Hematopoietic multipotent progenitor cell treated with erythropoietin and hydrocortisone succinate and interleukin-3 and kit ligand, for 6 days (in vitro differentiated cells): ENCODE data around the gene GRAMD2A.

ENCODE experiments used
- DNase-seq: peaks from one replicate; pipeline ENCODE4 v3.0.0-alpha.2; 2015

GRAMD2A gene

DNA sequence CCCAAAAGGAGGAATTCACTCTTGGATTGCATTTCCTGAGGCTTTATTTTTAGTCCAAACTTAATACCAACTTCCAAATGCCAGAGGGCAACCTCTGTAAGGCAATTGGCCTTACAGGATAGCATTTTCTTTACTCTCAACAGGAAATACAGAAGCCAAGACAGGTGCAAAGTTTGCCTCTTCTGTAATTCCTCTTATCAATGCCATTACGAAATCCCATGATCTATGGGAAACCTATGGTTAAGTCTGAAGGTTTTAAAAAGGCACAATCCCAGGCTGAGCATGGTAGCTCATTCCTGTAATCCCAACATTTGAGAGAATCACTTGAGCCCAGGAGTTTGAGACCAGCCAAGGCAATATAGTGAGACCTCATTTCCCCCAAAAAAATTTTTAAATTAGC lies 18.5 kb upstream of the GRAMD2A start:
- DNase-seq: no peak

DNA sequence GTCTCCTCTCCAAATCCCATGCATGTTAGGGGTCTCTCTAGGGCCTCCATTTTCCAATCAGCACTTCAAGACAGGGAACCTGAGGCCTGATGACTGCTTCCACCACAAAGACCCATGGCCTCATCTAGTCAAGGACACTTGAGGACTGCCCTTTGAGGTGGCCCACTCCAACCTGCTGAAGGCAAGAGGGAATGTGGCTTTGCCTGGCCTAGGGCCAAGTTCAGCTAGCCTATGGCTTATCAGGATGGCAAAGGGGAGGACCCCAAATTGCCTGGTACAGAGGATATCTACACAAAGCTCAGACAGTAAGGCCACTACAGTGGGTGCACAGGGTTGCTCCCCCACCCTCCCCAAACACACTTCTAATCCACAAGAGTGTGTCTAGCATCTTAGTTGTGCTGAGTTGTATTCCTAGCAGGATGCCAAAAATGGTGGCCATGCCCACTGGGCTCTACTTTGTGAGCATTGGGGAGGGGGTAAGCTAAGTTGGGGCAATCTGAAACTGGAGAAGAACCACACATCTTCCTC lies 10.0 kb upstream of the GRAMD2A start:
- DNase-seq: peak; percentile 35

GRCh38 chr15:72206677-72207000 lies 9.1 kb upstream of the GRAMD2A start:
- no peak for DNase-seq

GRCh38 chr15:72205896-72206676 lies 8.5 kb upstream of the GRAMD2A start:
- no peak for DNase-seq

- DNase-seq: no peak
These were observed 7.7 kb upstream of the GRAMD2A start for GRCh38 chr15:72205273-72205672.

- no peak for DNase-seq
These were observed 5.9 kb upstream of the GRAMD2A start for GRCh38 chr15:72203507-72203837.

- no peak for DNase-seq
These were observed 5.4 kb upstream of the GRAMD2A start for GRCh38 chr15:72202801-72203506.

DNA sequence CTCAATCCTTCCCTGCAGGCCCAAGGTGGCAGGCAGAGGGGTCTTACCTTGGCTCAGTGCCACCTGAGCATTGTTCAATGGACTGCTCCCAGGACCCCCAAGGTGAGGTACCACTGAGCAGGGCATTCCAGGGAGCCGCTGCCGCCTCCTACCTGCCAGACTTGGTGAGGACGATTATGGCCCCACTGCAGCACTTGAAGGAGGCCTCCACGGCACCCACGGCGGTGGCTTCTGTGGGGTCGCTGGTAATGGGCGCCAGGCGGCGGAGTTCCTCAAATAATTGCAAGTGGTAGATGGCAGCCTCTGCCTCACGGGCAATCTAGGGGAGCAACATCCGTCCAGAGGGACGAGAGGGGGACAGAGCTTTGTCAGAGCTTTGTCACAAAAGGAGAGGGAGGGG lies 4.7 kb upstream of the GRAMD2A start:
- no peak for DNase-seq

DNA sequence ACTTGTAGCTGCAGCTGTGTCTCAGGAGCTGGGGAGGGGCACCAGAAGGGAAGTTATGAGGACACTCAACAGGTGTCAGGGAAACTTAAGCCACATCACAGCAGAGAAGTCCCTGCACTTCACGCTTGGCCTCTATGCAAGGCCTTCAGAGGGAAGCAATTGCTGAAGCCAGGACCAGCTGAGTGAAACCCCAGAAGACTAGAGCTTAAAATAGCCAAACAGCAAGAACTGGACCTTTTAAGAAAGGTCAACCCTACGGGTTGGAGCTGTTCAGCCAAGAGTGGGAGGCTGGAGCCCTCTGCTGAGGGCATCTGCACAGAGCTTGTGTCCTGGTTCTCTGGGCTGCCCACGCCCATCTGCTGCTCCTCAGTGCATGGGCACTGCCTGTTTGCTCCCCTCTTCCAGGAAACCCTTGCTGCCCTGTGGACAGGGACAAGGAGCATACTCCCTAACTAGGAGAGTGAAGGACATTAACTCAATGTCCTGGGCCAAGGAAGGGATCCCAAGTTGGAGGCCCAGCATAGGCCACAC lies 3.9 kb upstream of the GRAMD2A start:
- no peak for DNase-seq

- DNase-seq: no peak
These were observed 3.0 kb upstream of the GRAMD2A start for GRCh38 chr15:72200395-72201237.

DNA sequence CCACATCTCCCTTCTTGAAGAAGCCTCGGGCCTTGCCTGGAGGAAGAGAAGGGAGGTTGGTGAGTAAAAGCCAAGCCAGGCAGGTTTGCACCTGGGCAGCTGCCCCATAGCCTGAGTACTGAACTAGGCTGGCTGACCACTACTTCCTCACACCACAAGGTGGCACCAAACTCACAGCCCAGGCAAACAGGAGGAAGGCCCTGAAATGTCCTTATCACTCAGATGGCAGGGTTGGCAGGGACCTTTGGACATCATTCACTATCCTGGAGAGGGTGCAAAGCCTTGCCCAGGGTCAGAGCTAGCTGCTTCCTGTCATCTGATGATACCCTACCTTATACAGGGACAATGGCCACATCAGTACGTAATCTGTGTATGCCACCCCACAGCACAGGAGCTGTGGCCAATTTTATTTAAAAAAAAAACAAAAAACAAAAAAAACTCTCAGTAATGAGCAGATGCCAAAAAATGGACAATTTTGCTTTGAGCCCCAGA lies 2.2 kb upstream of the GRAMD2A start:
- DNase-seq: peak; percentile 88

GRCh38 chr15:72199205-72199515 lies 1.6 kb upstream of the GRAMD2A start:
- no peak for DNase-seq

- no peak for DNase-seq
These were observed 993 bp upstream of the GRAMD2A start for GRCh38 chr15:72198356-72199204.

GRCh38 chr15:72197041-72197459 lies 537 bp downstream of the GRAMD2A start:
- DNase-seq: no peak

GRCh38 chr15:72196409-72197040 lies 1.1 kb downstream of the GRAMD2A start:
- DNase-seq: no peak

GRCh38 chr15:72195101-72195511 lies 2.5 kb downstream of the GRAMD2A start:
- DNase-seq: peak; percentile 63

GRCh38 chr15:72193836-72194396 lies 3.7 kb downstream of the GRAMD2A start:
- no peak for DNase-seq

DNA sequence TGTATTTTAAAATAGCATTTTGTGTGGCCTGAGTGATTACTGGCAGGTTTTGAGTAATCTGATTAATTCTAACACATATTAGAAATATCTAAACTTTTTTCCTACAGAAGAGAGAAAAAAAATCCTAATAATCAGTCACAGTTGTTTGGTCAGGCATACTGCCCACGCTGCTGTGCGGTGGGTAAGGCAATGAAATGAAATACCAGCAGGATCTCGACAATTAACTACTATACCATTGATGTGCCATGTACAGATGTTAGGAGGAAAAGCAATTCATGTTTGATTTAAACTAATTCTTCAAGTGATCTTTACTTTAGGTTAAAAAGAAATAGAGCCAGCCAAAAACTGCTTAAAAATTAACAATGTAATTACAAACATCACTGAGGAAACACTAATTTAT lies 5.2 kb downstream of the GRAMD2A start:
- no peak for DNase-seq

GRCh38 chr15:72189250-72189902 lies 8.2 kb downstream of the GRAMD2A start:
- DNase-seq: no peak

DNA sequence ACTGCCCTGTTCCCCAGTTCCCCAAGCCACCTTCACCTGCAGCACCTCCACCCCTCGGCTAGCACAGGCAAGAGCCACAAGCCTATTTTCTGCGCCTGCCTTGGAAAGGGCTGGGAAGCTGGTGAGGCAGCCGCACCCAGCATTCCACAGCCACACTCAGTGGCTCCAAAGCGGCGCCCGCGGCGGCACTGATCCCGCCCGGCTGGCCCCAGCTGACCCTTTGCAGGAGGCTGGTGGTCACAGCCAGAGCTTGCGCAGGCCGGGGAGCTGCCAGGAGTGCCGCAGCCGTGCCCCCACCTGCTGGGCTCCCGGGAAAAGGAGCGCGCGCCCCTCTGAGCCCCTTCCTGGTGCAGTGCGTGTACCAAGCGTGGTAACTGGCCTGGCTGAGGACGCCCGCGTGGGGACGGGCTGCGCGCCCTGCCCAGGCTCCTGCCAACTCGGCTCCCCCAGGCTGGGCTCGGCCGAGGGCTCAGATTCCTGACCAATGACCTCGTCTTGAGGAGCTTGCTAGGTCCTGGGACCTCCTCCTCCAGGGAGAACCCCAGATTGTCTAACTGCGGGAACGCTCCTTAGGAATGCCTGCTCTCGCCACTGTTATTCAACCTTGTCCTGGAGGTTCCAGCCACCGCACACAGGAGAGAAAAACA lies 13.3 kb downstream of the GRAMD2A start:
- no peak for DNase-seq
